ENCODE measurements around the gene EXD1.
"Not testable (repeated sequence)": the region's sequence is repeated elsewhere in the genome, so short reads cannot be mapped to it uniquely, and the experiment has no call there.

EXD1 gene, protein sequence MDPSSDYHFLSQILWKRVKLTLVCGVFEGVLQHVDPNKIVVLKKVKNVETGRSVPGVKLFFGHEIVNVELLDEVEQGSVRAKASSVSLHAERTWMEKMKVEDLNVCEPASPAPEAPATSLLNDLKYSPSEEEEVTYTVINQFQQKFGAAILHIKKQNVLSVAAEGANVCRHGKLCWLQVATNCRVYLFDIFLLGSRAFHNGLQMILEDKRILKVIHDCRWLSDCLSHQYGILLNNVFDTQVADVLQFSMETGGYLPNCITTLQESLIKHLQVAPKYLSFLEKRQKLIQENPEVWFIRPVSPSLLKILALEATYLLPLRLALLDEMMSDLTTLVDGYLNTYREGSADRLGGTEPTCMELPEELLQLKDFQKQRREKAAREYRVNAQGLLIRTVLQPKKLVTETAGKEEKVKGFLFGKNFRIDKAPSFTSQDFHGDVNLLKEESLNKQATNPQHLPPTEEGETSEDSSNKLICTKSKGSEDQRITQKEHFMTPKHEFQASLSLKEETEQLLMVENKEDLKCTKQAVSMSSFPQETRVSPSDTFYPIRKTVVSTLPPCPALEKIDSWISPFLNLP

DNA sequence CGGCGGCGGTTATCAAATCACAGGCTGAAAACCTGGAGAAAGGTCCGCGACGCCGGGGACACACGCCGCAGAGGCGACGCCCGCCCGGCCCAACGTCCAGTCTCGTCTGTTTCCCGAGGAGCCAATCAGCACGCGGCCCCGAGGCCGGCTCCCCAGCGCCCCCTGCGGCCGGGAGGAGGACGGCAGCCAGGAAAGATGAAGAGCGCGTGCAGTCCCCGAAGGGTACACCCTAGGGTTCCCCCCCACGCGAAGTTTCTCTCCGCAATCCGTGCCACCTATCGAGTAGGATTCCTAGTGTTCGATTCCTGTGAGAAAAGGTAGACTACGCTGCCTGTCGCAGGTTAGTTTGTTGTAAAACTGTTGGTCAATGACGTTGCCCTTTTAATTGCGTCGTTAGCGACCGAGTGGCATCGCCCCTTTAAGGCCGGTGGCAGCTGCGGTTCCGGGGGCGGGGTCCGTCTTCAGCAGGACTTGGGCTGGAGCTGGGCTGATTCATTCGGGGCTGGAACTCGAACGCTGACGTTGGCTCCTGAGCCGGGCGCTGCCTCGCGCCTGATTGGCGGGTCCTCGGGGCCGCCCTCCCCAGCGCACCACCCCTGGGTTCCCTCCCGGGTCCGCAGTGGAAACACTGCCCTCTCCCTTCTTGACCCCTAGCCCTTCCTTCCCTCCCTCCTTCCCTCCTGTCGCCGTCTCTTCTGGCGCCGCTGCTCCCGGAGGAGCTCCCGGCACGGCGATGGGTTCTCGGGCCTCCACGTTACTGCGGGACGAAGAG is at the start of gene EXD1, which contains the start of gene CHP1:
Gene EXD1, minus strand, starts transcription at position 108 of the 772 bp plus-strand sequence. CDS start 4,182 bp downstream, outside the sequence.
Gene CHP1, plus strand, starts transcription at position 619 of the 772 bp plus-strand sequence. Its CDS starts 115 bp downstream, at position 734.
- DNase-seq (ENCODE audit: low read depth) = peak; percentile 91

DNA sequence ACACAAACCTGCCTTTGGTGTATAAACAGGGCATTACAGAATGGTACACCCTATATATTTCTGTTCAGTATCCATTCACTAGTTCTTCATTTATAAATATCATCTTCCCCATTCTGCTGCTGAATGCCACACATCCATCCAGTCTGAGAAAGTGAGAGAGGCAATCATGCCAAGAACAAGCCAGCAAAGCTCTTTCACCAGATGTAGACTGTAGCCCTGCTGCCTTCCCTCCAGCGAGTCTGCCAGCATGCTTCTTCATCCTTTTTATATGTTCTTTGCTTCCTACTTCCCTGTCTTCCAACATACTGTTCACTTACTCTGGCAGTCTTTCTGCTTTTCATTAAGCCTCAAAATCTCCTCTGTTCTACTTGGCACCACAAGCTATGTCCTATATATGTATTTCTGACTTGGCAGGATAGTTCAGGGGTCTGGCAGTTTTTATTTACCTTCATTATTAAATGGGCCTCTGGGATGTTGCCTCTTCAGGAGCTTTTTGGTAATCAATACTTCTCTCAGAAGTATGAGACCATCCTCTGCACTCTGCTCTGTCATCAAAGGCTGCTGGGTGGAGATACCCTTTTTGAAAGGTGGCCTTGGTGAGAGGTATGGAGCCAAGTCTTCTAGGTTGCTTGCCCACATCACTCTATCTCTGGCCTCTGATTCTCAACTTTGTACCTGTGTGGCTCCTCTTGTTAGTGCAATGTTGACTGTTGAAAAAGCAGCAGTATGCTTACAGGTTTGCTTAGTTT is 49.2 kb upstream of the EXD1 start:
- DNase-seq (ENCODE audit: low read depth) = no peak

DNA sequence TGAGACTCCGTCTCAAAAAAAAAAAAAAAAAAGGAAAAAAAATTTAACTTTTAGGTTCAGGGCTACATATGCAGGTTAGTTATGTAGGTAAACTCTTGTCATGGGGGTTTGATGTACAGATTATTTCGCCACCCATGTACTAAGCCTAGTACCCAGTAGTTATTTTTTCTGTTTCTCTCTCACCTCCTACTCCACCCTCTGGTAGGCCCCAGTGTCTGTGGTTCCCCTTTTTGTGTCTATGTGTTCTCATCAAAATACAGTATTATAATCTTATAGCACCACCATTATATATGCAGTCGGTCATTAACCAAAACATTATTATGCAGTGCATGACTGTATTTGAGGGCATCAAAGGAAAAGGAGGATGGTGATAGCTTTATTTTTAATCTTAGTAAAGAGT is 47.8 kb upstream of the EXD1 start:
- no peak for DNase-seq (ENCODE audit: low read depth)

DNA sequence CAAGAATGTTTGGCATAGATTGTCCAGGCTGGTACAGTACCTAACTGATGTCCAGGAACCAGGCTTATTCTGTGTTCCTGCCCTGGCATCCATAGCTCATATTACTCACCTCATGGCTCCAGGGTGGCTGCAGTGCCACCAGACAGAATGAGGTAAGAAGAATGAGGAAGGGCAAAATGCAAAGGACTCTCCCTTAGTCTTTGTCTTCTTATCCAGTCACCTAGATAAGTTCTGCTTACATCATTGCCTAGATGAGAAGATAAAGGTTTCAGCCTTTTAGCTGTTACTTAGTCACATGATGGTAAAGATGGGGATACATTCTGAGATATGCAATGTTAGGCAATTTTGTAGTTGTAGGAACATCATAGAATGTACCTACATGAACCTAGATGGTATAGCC is 46.3 kb upstream of the EXD1 start:
- no peak for DNase-seq (ENCODE audit: low read depth)

DNA sequence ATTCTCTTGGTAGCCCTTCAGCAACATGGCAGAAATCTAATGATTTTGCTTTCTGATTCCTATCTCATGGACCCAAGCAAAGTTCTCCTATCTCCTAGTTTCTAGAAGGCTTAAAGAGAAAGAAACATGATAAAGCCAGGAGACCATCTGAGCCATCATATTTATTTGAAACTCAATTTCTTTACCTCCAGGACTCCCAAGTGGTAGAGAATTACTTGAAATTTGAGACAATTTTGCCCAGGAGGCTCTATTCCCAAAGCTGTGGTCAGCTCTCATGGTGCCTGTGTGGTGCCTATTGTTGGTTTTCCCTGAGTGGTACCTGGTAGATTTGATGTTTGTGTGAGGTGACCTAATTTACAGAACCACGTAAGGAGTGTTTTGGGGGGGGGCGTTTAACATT is 39.3 kb upstream of the EXD1 start:
- DNase-seq (ENCODE audit: low read depth) = no peak

DNA sequence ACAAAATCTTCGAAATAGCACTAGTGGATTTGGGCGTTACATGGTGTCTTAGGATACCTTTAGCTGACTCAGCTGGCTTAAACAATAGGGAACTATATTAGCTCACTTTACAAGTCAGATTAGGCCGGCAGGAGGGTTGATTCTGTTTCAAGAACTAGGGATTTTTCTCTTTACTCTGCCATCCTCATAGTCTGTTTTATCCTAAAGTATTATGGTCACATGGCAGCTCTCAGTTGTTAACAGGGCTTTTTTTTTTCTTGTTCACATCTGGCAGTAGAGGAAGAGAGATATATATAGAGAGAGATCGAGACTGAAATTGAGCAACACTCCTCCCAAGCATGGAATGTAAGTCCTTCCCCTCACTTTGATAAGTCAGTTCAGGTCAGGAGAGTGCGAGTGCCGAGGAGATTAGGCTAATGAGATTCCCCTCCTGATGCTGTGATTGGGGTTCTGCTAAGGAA is 33.4 kb upstream of the EXD1 start:
- no peak for DNase-seq (ENCODE audit: low read depth)

DNA sequence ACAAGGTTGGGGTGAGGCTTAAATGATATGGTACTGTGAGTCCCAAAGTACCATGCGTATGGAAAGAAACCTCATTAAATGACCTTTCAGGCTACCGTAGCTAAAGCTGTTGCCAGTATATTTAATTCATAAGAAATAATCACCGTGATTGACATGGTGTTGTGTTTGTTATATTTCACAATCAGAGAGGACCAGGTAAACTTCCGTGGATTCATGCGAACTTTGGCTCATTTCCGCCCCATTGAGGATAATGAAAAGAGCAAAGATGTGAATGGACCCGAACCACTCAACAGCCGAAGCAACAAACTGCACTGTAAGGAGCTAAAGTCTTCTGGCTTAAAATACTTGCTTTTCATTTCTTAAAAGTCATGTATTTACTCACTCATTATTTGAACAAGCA is 32.0 kb upstream of the EXD1 start:
- no peak for DNase-seq (ENCODE audit: low read depth)

DNA sequence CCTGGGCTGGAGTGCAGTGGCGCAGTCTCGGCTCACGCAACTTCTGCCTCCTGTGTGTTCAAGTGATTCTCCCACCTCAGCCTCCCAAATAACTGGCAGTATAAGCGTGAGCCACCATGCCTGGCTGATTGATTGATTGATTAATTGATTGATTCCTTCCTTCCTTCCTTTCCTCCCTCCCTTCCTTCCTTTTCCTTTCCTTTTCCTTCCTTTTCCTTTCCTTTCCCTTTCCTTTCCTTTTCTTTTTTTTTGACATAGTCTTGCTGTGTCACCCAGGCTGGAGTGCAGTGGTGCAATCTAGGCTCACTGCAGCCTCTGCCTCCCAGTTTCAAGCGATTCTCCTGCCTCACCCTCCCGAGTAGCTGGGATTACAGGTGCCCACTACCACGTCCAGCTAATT is 30.4 kb upstream of the EXD1 start:
- not testable (repeated sequence) for DNase-seq (ENCODE audit: low read depth)

DNA sequence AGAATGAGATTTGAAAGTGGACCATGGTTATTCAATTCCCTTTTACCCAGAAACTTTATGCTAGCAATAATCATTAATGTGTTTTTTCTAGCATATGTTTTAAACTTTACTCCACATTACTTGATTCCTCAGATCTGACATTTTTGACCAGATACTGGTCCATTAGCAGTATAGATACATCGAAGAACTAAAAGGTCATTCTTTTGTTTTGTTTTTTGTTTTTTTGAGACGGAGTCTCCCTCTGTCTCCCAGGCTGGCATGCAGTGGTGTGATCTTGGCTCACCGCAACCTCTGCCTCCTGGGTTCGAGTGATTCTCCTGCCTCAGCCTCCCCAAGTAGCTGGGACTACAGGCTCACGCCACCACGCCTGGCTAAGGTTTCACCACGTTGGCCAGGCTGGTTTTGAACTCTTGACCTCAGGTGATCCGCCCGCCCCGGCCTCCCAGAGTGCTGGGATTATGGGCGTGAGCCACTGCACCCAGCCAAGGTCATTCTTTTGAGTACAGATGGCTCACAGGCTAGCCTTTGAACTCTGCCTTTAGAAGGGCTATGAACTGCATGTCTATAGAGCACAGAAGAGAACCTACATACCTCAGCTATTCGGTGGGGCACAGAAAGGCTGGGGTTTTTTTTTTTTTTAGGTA is 29.1 kb upstream of the EXD1 start:
- DNase-seq (ENCODE audit: low read depth) = no peak

DNA sequence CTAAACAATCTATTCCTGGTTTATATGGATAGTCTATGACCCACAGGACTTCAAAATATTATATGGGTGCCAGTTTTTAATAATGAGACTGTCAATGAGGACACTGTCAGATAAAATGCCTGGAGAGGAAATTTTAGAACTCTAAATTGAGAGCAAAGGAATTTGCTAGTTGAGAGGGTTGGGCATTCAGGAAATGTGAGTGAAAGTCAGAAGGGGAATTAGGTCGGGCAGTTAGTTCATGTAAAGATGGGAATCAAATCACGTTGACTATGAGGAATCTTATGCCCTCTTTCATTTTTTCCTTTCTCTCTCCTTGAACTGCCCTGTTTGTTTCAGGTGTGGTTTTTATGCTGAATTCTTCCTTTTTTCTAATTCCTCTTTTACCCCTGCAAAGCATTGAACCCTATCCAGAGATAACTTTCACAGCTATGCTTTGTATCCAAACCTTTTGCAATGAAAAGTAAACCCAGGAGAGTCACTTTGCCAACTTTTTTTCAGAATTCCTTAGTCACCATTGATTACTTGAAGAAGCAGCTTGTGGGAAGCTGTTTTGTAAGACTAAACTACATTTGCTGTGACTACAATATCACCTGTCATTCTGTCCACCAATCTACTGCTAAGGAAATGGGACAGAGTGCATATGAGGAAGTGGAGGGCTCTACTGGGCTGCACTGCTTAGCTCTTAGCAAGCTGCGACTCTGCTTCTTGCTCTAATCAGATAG is 28.4 kb upstream of the EXD1 start:
- DNase-seq (ENCODE audit: low read depth) = no peak

DNA sequence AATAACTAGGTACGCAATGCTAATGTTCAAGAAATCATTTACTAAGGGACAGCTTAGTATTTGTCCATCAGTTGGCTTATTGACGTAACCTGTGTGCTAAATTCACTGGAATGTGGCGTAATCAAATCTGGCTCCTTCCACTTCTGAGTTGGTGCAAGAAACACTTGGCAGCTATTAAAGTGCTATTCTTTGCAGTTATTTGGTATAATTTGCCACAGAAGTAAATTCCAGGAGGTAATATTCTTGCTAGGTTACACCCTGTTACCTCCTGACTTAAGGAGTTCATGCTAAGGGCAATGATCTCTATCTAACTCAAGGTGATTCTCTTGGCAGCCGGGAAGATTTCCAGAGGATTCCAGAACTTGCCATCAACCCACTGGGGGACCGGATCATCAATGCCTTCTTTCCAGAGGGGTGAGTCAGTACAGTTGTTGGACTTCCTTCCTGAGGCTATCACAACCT is 26.1 kb upstream of the EXD1 start:
- DNase-seq (ENCODE audit: low read depth) = no peak

DNA sequence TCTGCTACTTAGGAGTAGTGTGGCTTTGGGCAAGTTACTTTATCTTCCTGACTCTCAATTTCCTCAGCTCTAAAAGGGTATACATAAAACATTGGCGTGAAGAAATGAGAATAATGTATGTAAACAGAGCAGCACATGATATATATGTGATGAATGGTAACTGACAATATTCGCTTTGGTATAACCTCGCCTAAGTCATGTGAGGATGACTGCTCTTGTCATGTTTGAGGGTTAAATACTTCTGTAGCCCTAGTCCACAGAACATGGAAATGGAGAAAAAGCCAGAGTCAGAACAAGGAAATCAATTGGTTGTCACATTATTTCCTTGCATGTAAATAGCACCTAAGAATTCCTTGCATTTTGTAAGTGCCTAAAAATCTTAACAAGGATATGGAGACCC is 25.5 kb upstream of the EXD1 start:
- DNase-seq (ENCODE audit: low read depth) = no peak

DNA sequence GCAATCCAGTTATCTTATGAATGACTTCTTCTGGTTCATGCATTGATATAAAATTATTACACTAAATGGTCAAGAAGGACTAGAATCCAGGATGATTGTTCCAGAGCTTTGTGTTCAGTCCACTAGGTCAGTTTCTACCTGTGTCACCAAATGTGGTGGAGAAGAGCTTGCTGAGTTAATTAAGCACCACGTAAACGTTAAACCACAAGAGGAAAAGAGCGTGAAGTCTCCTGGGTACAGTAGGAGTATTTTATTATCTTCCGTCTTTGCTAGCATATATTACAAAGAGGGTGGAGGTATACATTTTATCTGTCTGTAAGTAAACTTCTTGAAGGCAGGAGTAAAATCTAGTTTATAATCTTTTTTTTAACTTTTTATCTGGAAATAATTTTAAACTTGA is 24.0 kb upstream of the EXD1 start:
- no peak for DNase-seq (ENCODE audit: low read depth)

DNA sequence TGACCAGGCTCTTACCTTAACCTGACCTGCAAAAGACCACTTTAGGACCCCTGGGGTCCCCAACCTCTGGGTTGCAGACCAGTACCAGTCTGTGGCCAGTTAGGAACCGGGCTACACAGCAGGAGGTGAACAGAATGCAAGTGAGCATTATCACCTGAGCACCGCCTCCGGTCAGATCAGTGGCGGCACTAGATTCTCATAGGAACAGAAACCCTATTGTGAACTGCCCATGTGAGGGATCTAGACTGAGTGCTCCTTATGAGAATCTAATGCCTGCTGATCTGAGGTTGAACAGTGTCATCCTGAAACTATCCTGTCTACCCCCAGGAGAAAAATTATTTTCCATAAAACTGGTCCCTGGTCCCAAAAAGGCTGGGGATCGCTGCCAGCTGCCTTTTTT is 20.9 kb upstream of the EXD1 start:
- no peak for DNase-seq (ENCODE audit: low read depth)

DNA sequence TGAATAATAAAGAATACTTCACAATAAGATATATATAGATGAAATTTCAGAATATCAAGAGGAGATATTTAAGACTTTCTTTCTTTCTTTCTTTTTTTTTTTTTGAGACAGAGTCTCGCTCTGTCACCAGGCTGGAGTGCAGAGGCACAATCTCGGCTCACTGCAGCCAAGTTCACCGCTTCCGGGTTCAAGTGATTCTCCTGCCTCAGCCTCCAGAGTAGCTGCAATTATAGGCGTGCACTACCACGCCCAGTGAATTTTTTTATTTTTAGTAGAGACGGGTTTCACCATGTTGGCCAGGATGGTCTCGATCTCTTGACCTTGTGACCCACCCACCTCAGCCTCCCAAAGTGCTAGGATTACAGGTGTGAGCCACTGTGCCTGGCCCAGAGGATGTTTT is 20.2 kb upstream of the EXD1 start:
- DNase-seq (ENCODE audit: low read depth) = not testable (repeated sequence)

DNA sequence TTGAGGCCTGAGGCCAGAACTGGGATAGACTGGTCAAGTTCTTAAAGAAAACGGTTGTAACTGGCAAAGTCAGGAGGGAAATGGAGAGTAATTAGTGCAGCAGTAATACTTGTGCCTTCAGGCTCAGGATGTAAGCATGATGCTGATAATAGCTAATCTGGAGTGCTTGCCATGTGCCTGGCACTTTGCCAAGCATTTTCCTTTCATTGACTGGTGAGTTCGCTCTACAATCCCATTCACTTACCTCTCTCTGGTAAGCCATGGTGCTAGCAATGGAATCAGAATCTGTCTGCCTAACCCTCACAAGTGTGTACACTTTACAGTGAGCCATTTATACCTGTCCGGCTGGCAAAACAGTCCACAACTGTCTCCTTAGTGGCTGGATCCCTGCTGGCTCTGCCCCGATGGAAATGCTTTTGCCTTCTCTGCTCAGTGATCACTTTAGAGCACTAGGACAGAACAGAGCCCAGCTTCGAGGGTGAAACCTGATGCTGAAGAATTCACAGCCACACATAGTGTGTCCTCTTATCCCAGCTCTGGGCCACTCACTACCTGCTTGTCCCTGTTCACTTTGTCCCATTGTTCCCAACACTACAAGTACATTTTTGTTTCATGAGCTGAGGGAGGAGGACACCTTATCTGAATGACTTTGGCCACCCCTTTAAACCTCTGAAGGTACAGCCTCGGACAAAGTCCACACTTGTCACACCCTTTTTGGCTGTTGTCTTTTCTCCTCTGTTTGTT is 10.8 kb upstream of the EXD1 start:
- DNase-seq (ENCODE audit: low read depth) = no peak

DNA sequence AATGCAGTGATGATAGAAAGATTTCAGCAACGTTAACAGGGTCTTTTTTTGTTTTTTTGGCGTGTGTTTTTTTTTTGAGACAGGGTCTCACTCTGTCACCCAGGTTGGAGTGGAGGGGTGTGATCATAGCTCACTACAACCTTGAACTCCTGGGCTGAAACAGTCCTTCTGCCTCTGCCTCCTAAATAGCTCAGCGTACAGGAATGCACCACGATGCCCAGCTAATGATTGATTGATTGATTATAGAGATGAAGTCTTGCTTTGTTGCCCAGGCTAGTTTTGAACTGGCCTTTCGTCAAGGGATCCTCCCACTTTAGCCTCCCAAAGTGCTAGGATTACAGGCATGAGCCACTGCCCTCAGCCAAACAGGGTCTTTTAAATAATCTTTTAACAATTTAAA is 7.5 kb upstream of the EXD1 start:
- DNase-seq (ENCODE audit: low read depth) = no peak

DNA sequence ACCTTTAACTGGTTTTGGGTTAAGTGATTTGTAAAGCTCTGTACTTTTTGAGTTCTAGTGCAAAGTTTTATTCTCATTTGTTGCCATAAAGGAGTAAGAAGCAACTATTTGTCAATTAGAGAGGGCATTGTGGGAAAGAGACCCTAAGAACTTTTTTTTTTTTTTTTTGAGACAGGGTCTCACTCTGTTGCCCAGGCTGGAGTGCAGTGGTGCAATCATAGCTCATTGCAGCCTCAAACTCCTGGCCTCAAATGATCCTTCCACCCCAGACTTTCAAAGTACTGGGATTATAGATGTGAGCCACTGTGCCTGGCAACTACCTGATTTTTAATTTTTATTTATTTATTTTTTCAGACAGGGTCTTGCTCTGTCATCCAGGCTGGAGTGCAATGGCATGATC is 5.4 kb upstream of the EXD1 start:
- DNase-seq (ENCODE audit: low read depth) = no peak

DNA sequence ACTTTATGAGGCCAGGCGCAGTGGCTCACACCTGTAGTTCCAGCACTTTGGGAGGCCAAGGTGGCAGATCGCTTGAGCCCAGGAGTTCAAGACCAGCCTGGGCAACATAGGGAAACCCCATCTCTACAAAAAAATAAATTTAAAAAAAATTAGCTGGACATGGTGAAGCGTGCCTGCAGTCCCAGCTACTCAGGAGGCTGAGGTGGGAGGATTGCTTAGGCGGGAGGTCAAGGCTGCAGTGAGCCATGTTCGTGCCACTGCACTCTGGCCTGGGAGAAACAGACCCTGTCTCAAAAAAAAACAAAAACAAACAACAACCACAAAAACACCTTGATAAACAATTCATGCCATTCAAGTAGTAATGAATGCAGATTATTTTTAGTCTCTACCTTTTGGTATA is 4.7 kb upstream of the EXD1 start:
- not testable (repeated sequence) for DNase-seq (ENCODE audit: low read depth)

DNA sequence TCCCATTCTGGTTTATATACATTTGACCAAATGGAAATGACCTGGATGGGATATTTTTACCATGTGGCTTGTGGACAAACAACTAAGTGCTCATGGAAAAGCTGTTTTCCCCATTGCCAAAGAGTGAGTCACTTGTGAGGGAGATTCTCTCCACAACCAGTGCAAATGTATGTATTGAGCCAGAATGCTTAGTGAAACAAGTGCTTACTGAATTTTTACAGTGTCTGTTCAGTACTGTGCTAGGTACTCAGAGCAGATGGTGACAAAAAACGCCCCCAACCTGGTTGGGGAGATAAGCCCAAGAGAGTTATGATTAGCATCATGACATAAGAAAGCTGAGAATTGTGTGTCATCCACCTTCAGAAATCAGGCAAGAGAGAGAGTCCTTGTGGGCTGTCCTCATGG is 2.8 kb upstream of the EXD1 start:
- DNase-seq (ENCODE audit: low read depth) = no peak

Measured in activated T-helper 1 cell treated with Interleukin-2 at 50 U/mL for 16 hours (primary cell).